ENCODE measurements around the gene ACBD5. TPM values are rescaled to one million over a fixed set of nuclear protein-coding genes. Genes with fewer than 3 reads are reported as not detected.

The ACBD5 gene, protein sequence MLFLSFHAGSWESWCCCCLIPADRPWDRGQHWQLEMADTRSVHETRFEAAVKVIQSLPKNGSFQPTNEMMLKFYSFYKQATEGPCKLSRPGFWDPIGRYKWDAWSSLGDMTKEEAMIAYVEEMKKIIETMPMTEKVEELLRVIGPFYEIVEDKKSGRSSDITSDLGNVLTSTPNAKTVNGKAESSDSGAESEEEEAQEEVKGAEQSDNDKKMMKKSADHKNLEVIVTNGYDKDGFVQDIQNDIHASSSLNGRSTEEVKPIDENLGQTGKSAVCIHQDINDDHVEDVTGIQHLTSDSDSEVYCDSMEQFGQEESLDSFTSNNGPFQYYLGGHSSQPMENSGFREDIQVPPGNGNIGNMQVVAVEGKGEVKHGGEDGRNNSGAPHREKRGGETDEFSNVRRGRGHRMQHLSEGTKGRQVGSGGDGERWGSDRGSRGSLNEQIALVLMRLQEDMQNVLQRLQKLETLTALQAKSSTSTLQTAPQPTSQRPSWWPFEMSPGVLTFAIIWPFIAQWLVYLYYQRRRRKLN
- 18.6 and 24.2 TPM in 2 replicates for total RNA-seq

GRCh38 chr10:27240212-27241009 is at the start of gene ACBD5:
TSS of gene ACBD5 (minus strand) at chr10:27240797. CDS start at chr10:27240688, 109 bp downstream.

GRCh38 chr10:27155066-27155754 is 85.4 kb downstream of the ACBD5 start, which contains the start of gene MASTL:
TSS of gene MASTL (plus strand) at chr10:27155352. CDS start at chr10:27155427, 75 bp downstream.

Small RNA genes lying within 50 kb of the gene (small RNA-seq; reads per million reads assigned to genes)
- gene RNU2-24P (1.8 reads per million, percentile 77 among the genes with 10 or more reads in this experiment), gene RNU7-12P (0.08 reads per million)

Other genes starting within 250 kb of the ACBD5 start
- 8.2 and 9.6 TPM in 2 replicates for gene ANKRD26, start 140.3 kb downstream of the ACBD5 start, total RNA-seq
- 101 and 118 TPM in 2 replicates for gene YME1L1, start 86.4 kb downstream of the ACBD5 start, total RNA-seq
- gene MASTL, start 85.4 kb downstream of the ACBD5 start, total RNA-seq: 8.2 and 20.5 TPM in 2 replicates